ENCODE data around the gene RAP1A.

RAP1A gene

GRCh38 chr1:111716333-111716732, 96.7 kb downstream of the RAP1A start:
- no peaks in the 10 kb centered on the region; the same call in none of the 2 replicates for H3K36me3 ChIP-seq (ENCODE audit: control insufficient read depth, insufficient read depth, low read length)
- DNase-seq (ENCODE audit: extremely low read depth, insufficient read length): no peak
- H3K27me3 ChIP-seq (replicated peaks; ENCODE audit: control insufficient read depth, insufficient read depth, low read length): no peaks in the 10 kb centered on the region
- no peak for TF ChIP-seq CTCF (IDR thresholded peaks at IDR 0.05; ENCODE audit: insufficient read depth, low read length, poor library complexity, severe bottlenecking)
- H3K4me3 ChIP-seq (replicated peaks; ENCODE audit: low read depth, low read length): no peak overlapping the region

- Histone ChIP-seq H3K36me3 (ENCODE audit: control insufficient read depth, insufficient read depth, low read length) (no peaks in the 10 kb centered on the region; the same call in none of the 2 replicates), H3K27me3 (replicated peaks; ENCODE audit: control insufficient read depth, insufficient read depth, low read length) (no peaks in the 10 kb centered on the region), H3K4me3 (replicated peaks; ENCODE audit: low read depth, low read length) (no peak overlapping the region)
- no peak for DNase-seq (ENCODE audit: extremely low read depth, insufficient read length)
- TF ChIP-seq CTCF (IDR thresholded peaks at IDR 0.05; ENCODE audit: insufficient read depth, low read length, poor library complexity, severe bottlenecking): no peak
These were observed 97.9 kb downstream of the RAP1A start for GRCh38 chr1:111717450-111717849.

GRCh38 chr1:111719135-111719534, 99.5 kb downstream of the RAP1A start:
- DNase-seq (ENCODE audit: extremely low read depth, insufficient read length): no peak
- TF ChIP-seq CTCF (IDR thresholded peaks at IDR 0.05; ENCODE audit: insufficient read depth, low read length, poor library complexity, severe bottlenecking): no peak
- Histone ChIP-seq H3K27me3 (replicated peaks; ENCODE audit: control insufficient read depth, insufficient read depth, low read length) (no peaks in the 10 kb centered on the region), H3K36me3 (ENCODE audit: control insufficient read depth, insufficient read depth, low read length) (no peaks in the 10 kb centered on the region; the same call in none of the 2 replicates), H3K4me3 (replicated peaks; ENCODE audit: low read depth, low read length) (no peak overlapping the region)

GRCh38 chr1:111719674-111720132, 100.1 kb downstream of the RAP1A start:
- H3K36me3 ChIP-seq (ENCODE audit: control insufficient read depth, insufficient read depth, low read length): no peaks in the 10 kb centered on the region; the same call in 1 of the 2 replicates
- H3K4me3 ChIP-seq (replicated peaks; ENCODE audit: low read depth, low read length): no peak overlapping the region
- no peak for DNase-seq (ENCODE audit: extremely low read depth, insufficient read length)
- H3K27me3 ChIP-seq (replicated peaks; ENCODE audit: control insufficient read depth, insufficient read depth, low read length): no peaks in the 10 kb centered on the region
- no peak for TF ChIP-seq CTCF (IDR thresholded peaks at IDR 0.05; ENCODE audit: insufficient read depth, low read length, poor library complexity, severe bottlenecking)

GRCh38 chr1:111720274-111720976, 100.8 kb downstream of the RAP1A start:
- no peaks in the 10 kb centered on the region for H3K27me3 ChIP-seq (replicated peaks; ENCODE audit: control insufficient read depth, insufficient read depth, low read length)
- no peak overlapping the region for H3K4me3 ChIP-seq (replicated peaks; ENCODE audit: low read depth, low read length)
- H3K36me3 ChIP-seq (ENCODE audit: control insufficient read depth, insufficient read depth, low read length): no peaks in the 10 kb centered on the region; the same call in 1 of the 2 replicates
- TF ChIP-seq CTCF (IDR thresholded peaks at IDR 0.05; ENCODE audit: insufficient read depth, low read length, poor library complexity, severe bottlenecking): no peak
- no peak for DNase-seq (ENCODE audit: extremely low read depth, insufficient read length)
